Testis (tissue), 3 donors: ENCODE measurements around the gene GNB5. TPM values are rescaled to one million over a fixed set of nuclear protein-coding genes. Genes with fewer than 3 reads are reported as not detected.

Experiments
- DNase-seq: peaks from one replicate; pipeline ENCODE4 v3.0.0-alpha.2; 2019
- H3K27ac ChIP-seq, 2 donors: fragments of 200-600 bp; sonication (generic); one replicate each; pipeline ENCODE4 v1.5.1; 2019
- H3K27me3 ChIP-seq: fragments of 200-600 bp; sonication (generic); one replicate; pipeline ENCODE4 v1.5.1; 2019
- H3K36me3 ChIP-seq: fragments of 200-600 bp; sonication (generic); one replicate; pipeline ENCODE4 v1.5.1; 2017; ENCODE audit warnings: low read depth; ENCODE audit errors: missing control alignments
- H3K4me1 ChIP-seq: fragments of 200-600 bp; sonication (generic); one replicate; pipeline ENCODE4 v1.5.1; 2019
- H3K4me3 ChIP-seq, 2 donors: fragments of 200-600 bp; sonication (generic); one replicate each; pipeline ENCODE4 v1.5.1; 2017 to 2019
- H3K9me3 ChIP-seq: fragments of 200-600 bp; sonication (generic); one replicate; pipeline ENCODE4 v1.5.1; 2017
- CTCF ChIP-seq, 3 experiments: fragments of 450-650 bp in 2 of 3; fragments of 200-600 bp in 1 of 3; sonication (generic) in 1 of 3; IDR thresholded peaks; one replicate each; pipeline ENCODE4 v1.5.1; 2016 to 2019; ENCODE audit warnings: antibody characterized with exemption in 3 of 3, mild to moderate bottlenecking in 2 of 3, moderate library complexity in 1 of 3
- POLR2A ChIP-seq: fragments of 450-650 bp; IDR thresholded peaks from one replicate; pipeline ENCODE4 v1.6.1; 2017; ENCODE audit warnings: antibody characterized with exemption, mild to moderate bottlenecking, moderate library complexity
- WGBS, 2 donors: methylation state at CpG; one replicate each; pipeline ENCODE4 v1.1.5; 2018; 5-methylcytosine and 5-hydroxymethylcytosine counted together
- intact Hi-C: fragments of 100-400 bp; cut with DNase I; formaldehyde crosslinking; loops from one replicate; pipeline ENCODE4 v1.15.1; 2023; ENCODE audit warnings: low total_unique reads
- polyA plus RNA-seq: library from polyadenylated mRNA; stranded (reverse); fragments of 350-450 nt; fragmentation: Illumina TruSeq; extraction: RNeasy Lipid Tissue Mini Kit (QIAGEN cat#74804); gene quantifications from one replicate; pipeline ENCODE4 v1.2.3, GENCODE V29; 2014; ENCODE audit warnings: low read depth, low replicate concordance; ENCODE audit not compliant: insufficient read depth
- total RNA-seq, 2 donors: library from RNA; depleted of rRNA; stranded (reverse); fragments of >200 nt; gene quantifications; one replicate each; pipeline ENCODE4 v1.2.3, GENCODE V29; 2016

The GNB5 gene
- total and polyA plus RNA-seq, 3 donors from 2014 or later, result 37.1 to 82.3 (median 65.4) TPM

- Histone ChIP-seq H3K36me3 (no peaks in the 10 kb centered on the region), H3K27me3 (no peaks in the 10 kb centered on the region), H3K4me3 (no peak overlapping the region), H3K9me3 (no peaks in the 10 kb centered on the region), H3K27ac (no peak overlapping the region), H3K4me1 (no peaks in the 10 kb centered on the region)
- 87 to 96% methylated on average over 6 of the region's 6 CpGs for WGBS, 2 donors
- intact Hi-C loops, result no loop called here
- TF ChIP-seq POLR2A (no peak), CTCF (IDR thresholded peaks at IDR 0.05) (no peak)
- no peak for DNase-seq
Measured at GRCh38 chr15:52220251-52220650, 29.1 kb upstream of the GNB5 start.

- TF ChIP-seq CTCF (IDR thresholded peaks at IDR 0.05), result no peak
- TF ChIP-seq POLR2A, result no peak
- intact Hi-C loops, result no loop called here
- Histone ChIP-seq H3K4me1 (no peaks in the 10 kb centered on the region), H3K27me3 (no peaks in the 10 kb centered on the region), H3K4me3 (no peak overlapping the region), H3K27ac (no peak overlapping the region), H3K9me3 (no peaks in the 10 kb centered on the region), H3K36me3 (no peaks in the 10 kb centered on the region)
- 95 to 96% methylated on average over 4 of the region's 4 CpGs for WGBS, 2 donors
- no peak for DNase-seq
Measured at GRCh38 chr15:52218816-52219215, 27.6 kb upstream of the GNB5 start.

GRCh38 chr15:52218371-52218770, 27.2 kb upstream of the GNB5 start:
- intact Hi-C loops, result no loop called here
- no peak for DNase-seq
- Histone ChIP-seq H3K27me3 (no peaks in the 10 kb centered on the region), H3K36me3 (no peaks in the 10 kb centered on the region), H3K4me3 (no peak overlapping the region), H3K27ac (no peak overlapping the region), H3K9me3 (no peaks in the 10 kb centered on the region), H3K4me1 (no peaks in the 10 kb centered on the region)
- no peak for TF ChIP-seq POLR2A
- no peak for TF ChIP-seq CTCF (IDR thresholded peaks at IDR 0.05)
- WGBS, 2 donors, result 72 to 79% methylated on average over 3 of the region's 3 CpGs

- intact Hi-C loops, result no loop called here
- Histone ChIP-seq H3K27me3 (no peaks in the 10 kb centered on the region), H3K4me1 (no peaks in the 10 kb centered on the region), H3K27ac (no peak overlapping the region), H3K9me3 (no peaks in the 10 kb centered on the region), H3K4me3 (no peak overlapping the region), H3K36me3 (no peaks in the 10 kb centered on the region)
- no peak for DNase-seq
- WGBS, 2 donors, result 87 to 94% methylated on average over 9 to 10 of the region's 10 CpGs
- TF ChIP-seq POLR2A, result no peak
- TF ChIP-seq CTCF (IDR thresholded peaks at IDR 0.05), result no peak
Measured at GRCh38 chr15:52217186-52217585, 26.0 kb upstream of the GNB5 start.

- DNase-seq, result no peak
- no peak overlapping the region for H3K4me3 ChIP-seq
- H3K4me1 ChIP-seq, result no peaks in the 10 kb centered on the region
- H3K27me3 ChIP-seq, result no peaks in the 10 kb centered on the region
- no peaks in the 10 kb centered on the region for H3K9me3 ChIP-seq
- no peak overlapping the region for H3K27ac ChIP-seq
- WGBS, 2 donors, result 75 to 80% methylated on average over 1 of the region's 1 CpG
- intact Hi-C loops, result no loop called here
- no peaks in the 10 kb centered on the region for H3K36me3 ChIP-seq
- TF ChIP-seq CTCF (IDR thresholded peaks at IDR 0.05) (no peak), POLR2A (no peak)
Measured at GRCh38 chr15:52214553-52214952, 23.4 kb upstream of the GNB5 start.
